ENCODE results near the gene MYLK.
"Not testable (repeated sequence)": the region's sequence is repeated elsewhere in the genome, so short reads cannot be mapped to it uniquely, and the experiment has no call there.

Gene MYLK

DNA sequence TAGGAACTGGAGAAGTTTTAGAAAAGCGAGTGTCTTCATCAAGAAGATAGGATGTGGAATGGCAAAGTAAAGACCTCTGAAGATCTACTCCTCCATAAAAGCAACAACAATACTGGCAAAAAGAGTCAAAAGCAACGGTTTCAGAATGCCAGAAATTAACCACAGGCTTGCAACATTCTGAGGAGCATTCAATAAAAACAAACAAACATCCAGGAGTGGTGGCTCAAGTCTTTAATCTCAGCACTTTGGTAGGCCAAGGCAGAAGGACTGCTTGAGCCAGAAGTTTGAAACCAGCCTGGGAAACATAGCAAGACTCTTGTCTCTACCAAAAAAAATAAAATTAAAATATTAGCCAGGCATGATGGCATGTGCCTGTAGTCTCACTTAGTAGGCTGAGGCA, 156.1 kb downstream of the MYLK start:
- no peak for DNase-seq (ENCODE audit: low read depth in 2 of 2, low spot score in 1 of 2)

DNA sequence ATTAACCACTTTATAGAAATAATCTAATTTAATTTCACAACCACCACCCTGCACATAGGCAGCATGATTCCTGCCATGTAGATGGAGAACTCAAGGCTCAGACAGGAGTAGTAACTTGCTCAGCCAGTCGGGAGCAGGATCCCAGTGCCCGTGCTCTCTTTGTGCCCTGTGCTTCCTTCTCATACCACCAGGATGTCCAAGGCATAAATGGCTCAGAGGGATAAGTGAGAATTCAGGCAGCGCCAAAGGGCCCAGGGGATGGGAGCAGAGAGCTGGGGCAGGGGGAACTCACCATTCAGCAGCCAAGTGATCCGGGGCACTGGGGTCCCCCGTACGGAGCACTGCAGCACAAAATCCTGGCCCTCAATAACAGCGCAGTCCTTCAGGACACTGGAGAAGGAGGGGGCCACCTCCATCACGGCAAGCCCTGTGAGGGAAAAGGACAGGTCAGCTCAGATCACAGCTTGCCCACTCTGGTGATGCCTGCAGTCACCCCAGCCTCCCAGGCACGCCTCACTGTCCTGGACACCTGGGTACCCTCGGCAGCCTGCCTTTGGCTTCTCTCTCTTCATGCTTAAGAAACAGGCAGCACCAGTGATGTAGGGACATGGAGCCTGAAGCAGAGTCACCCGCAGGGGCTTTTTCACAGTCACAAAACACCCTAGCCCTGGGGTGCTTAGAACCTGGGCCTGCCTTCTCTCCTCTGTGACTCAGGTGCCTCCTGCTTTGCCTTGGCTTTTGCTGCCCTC, 158.3 kb downstream of the MYLK start:
- no peak for DNase-seq (ENCODE audit: low read depth in 2 of 2, low spot score in 1 of 2)

DNA sequence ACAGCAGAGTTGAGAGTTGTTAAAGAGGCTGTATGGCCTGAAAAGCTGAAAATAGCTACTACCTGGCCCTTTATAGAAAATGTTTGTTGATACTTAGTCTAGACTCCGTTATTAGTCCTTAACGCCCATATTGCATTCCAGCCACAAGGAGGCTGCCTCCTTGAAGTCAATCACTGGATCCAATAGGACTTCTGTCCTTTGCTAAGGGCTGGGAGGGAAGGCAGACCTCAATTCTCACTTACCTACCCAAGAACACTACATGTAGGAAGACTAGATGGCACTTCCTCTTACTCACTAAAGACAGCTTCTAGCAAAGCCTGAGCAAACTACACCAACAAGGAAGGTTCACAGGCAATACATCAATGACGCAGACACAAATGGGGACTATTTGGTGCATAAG, 159.8 kb downstream of the MYLK start:
- DNase-seq (ENCODE audit: low read depth in 2 of 2, low spot score in 1 of 2): no peak

DNA sequence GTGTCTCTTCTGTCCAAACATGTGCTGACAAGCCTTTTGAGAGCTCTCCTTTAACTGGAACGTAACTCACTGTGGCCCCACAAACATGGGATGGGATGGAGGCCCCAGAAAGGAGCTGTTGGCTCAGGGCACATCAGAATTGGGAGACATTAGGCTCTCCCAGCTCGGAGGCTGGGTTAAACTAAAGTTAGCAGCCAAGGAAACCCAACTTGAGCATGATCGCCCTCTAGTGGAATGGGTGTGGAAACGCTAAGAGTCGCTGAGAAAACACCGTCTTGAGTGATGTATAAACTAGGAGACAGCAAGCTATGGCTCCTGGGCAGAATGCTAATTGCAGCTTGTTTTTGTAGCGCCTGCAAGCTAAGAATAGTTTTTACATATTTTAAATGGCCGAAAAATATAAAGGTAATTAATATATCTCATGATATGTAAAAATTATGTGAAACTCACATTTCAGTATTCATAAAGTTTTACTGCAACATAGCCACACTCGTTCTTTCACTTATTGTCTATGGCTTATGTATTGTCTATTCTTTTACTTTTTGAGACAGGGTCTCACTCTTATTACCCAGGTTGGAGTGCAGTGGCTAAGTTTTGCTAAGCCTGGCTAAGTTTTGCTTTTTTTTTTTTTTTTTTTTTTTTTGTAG, 160.5 kb downstream of the MYLK start:
- DNase-seq (ENCODE audit: low read depth in 2 of 2, low spot score in 1 of 2): peak in 1 of 2 donors; percentile 11

DNA sequence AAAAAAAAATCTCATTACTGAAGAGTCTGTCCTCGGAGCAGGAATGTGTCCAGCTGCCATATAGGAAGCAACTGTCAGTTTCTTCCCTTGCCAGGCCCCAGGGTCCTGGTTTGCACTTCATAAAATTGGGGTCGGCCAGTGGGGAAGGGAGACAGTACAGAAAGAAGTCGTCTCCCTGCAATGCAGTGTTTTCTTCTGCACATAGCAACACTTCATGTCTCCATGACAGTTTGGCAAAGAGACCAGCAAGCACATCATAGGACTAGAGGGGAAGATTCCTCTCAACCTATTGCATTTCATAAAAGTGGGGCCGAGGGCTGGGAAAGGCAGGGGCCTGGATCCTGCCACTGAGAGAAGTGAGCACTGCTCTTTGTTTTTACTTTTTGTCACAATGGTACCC, 161.1 kb downstream of the MYLK start:
- no peak for DNase-seq (ENCODE audit: low read depth in 2 of 2, low spot score in 1 of 2)

DNA sequence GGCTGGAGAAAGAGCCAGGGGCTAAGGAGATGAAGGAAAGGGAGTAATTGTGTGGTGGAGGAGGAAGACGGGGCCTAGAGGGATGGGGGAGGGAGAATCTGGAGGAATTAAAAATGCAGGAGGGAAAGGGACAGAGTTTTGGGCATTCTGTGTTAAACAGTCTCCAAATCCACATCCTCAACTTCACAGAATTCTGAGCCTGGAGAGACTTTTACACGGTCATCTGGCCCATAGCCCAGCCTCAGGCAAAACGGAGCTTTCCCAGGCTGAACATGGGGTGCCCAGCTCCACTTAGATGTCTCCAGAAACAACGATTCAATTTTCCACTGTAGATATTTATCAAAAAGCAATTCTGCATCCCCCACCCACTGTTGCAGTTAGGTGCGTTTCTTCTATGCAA, 161.7 kb downstream of the MYLK start:
- no peak for DNase-seq (ENCODE audit: low read depth in 2 of 2, low spot score in 1 of 2)

DNA sequence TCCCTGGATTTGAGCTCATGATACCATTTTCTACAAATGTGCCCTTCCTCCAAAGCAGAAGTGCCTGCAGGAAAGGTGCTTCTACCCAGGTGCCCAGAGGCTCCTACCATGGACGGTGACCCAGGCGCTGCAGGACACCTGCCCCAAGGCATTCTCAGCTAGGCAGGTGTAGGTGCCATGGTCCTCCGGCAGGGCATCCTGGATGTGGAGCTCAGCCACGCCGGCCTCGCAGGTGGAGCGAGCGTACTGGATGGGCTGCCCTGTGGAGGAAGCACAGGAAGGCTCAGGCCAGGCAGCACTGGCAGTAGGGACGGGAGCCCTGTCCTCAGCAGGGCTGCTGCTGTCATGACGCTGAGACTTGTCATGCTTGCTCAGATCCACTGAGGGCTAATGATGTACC, 162.1 kb downstream of the MYLK start:
- no peak for DNase-seq (ENCODE audit: low read depth in 2 of 2, low spot score in 1 of 2)

DNA sequence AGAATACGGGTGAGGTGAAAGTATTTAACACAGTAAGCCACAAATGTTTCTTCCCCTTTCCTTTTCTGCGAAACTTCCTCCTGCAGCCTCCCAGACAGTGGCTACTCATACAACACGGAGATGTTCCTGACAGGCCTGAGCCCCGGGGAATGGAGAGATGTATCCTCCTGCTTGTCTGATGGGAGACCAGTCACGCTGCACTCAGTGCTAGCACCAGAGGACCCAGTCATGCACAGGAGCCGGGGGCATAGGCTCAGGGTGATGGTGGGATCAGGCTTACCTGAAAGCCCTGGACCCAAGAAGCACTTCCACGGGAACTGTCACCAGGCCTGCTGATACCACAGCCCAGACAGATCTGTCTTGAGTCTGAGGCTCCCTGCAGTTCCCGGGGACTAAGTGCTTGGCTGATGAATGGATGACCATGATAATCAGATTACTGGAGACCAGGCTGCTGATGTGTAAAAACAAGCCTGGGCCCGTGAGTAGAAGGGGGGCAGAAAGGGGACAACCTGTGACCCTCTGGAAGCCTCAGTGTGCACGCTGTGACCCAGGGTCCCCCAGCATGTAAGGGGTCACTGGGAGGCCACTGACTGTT, 162.9 kb downstream of the MYLK start:
- not testable (repeated sequence) for DNase-seq (ENCODE audit: low read depth in 2 of 2, low spot score in 1 of 2)

DNA sequence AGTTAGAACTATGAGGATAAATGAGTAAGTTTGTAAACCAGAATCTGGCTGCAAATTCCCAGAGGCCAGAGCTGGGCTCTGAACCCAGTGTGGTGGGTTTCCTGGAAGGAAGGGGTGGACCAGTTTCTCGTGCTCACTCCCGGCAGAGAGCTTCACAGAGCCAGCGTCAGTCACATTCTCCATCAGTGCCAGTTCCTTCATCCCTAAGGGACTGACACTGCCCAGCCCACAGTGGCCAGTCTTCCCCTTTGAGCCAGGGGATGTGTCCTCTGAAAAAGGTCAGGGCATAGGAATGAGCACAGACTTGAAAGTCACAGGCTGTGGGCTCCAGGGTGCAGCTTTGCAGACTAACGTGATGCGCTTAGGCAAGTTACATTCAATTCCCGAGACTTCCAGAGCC, 163.5 kb downstream of the MYLK start:
- no peak for DNase-seq (ENCODE audit: low read depth in 2 of 2, low spot score in 1 of 2)

DNA sequence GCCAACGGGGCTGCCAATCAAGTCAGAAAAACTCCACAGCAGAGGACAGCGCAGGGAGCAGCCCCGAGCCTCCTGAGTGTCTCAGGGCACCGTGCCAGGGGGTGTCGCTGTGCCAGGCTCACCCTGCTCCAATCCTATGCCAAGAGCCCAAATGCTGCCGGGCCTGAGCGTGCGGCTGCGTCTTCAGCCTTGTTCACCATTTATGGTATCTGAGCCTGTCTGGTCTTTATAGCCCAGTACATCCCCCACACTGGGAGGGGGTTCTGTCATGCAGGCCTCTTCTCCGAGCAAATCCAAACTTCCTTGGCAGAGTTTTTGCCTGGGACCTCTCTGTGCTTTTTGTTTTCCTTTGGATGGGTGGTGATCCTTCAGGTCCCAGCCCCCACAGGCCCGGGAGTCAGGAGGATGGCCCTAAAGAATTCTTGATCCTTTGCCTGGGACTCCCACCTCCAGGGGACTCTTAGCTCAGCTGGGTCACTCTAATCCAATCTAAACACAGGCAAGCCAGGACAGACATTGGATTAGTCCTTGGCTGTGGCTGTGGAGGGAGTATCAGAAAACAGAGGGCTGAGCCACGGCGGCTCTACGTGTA, 164.2 kb downstream of the MYLK start:
- DNase-seq (ENCODE audit: low read depth in 2 of 2, low spot score in 1 of 2): no peak

DNA sequence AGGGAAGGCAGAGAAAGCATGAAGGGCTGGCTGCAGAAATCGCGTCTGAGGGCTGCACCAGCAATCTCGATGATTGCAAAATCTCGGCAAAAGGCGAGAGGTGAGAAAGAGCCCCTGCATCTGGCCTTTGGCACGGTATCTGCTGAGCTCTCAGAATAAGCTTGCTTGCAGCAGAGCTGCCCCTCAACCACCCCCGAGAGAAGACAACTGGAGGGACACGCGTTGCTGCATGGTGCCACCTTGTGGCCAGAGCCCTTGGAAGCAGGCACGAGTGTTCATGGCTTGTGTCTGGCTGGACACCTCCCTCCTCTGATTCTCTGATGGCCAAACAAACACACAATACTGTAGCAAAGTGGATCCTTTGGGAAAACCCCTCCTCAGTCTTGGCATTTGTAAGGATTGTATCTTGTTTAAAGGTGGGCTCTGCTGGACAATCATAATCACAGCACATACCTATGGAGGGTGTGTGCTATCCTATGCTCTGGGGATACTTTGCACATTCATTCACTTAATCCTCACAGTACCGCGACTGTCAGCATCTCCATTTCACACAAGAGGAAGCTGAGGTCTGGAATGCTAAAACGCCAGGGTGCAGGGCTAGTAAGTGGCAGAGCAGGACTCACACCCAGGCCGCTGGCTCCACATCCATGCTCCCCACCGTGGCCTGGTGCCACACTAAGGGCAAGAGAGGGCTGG, 164.9 kb downstream of the MYLK start:
- DNase-seq (ENCODE audit: low read depth in 2 of 2, low spot score in 1 of 2): not testable (repeated sequence)

DNA sequence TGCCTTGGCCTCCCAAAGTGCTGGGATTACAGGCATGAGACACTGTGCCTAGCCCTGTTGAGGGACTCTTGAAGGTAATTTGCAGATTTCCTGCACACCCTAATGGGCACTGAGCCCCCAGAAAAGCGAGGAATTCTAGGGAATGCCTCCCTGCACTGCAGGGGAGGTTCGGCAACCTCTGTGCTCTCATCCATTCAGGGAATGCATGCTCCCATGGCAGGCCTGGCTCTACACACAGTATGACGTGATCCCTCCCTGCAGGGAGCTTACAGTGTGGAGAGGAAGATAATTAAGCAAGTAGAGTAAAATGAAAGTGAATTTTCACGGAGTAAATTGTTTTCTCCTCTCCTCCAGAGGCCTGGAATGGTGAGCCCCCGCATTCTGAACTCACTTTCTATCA, 166.0 kb downstream of the MYLK start:
- no peak for DNase-seq (ENCODE audit: low read depth in 2 of 2, low spot score in 1 of 2)

DNA sequence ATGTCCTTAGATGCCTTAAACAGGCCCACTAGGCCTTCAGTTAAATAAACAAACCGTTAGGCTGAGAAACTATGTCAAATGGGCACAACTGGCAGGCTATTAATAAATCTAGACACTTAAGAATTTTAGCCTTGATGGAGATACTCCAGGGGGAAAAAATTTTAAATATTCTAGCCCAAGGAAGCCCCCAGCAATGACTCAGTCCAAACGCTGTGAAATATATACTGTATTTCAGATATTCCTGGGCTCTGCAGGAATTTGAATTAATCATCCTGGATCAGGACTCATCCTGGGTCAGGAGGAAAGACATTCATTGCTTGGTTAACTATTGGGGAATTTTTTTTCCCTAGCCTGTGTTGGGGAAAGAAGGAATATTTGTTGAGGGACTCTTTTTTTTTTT, 166.7 kb downstream of the MYLK start:
- DNase-seq (ENCODE audit: low read depth in 2 of 2, low spot score in 1 of 2): not testable (repeated sequence)

DNA sequence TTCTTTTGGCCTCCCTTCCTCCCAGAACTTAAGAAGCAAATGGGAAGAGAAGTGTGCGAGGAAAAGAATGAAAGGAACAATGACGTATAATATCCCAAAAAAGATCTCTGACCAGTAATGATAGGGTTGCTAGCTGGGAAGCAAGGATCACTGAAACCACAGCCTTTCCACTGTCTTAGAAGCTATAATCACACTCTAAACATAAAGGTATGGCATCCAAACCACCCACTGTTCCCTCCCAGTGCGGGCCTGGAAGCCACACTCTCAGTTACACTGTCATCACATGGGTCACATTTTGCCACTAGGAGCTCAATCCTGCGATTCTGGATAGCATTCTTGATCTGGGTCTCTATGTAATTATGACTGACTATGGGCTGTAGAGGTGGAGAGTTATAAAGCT, 167.7 kb downstream of the MYLK start:
- no peak for DNase-seq (ENCODE audit: low read depth in 2 of 2, low spot score in 1 of 2)

DNA sequence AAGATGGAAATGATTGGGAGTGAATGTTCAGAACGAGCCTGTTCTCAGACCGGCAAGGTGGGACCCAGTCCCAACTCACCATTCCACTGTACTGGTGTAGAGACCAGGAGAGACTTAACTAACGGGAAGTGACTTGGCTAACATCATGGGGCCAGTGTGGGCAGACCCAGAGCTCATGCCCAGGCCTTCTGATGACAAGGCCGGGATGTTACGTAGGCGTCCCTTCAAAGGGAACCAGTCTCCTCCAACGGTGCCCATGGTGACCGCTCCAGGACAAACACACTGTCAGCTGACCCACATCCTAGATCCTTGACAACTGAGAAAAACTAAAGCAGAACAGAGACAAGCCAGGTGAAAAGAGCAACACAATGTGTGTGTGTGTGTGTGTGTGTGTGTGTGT, 170.9 kb downstream of the MYLK start:
- no peak for DNase-seq (ENCODE audit: low read depth in 2 of 2, low spot score in 1 of 2)

DNA sequence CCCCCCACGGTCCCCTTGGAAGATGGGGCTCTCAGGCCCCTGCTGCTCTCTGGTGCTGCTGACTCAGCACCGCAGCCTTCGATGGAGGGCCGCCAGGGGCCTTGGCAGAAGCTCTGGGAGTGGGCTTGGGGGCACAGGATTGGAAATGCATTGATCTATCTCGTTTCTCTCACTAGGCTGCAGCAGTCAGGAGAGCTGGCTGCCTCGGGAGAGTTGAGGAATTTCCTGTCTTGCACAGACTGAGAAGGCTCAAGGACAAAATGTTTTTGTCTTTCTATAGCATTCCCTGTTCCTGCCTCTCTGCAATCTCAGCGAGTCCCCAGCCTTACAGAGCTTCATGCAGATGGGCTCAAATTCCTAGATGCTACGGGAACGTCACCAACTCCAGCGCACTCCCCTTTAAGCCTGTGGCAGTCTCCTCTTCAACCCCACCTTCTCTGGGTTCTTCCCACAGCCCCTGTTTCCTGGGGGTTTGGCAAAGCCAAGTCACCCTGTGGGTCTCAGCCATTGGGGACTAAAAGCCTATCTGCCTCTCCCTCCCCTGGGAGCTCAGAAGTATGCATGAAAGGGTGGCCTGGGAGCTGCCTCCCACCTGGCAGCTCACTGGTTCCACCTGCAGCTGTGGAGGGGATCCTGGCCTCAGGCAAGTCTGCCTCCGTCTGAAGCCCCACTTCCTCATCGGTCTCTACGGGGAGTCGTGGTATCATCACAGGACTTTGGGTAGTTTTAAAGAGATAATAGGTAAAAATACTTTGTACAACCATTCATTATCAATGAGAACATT, 171.9 kb downstream of the MYLK start:
- DNase-seq (ENCODE audit: low read depth in 2 of 2, low spot score in 1 of 2): no peak

DNA sequence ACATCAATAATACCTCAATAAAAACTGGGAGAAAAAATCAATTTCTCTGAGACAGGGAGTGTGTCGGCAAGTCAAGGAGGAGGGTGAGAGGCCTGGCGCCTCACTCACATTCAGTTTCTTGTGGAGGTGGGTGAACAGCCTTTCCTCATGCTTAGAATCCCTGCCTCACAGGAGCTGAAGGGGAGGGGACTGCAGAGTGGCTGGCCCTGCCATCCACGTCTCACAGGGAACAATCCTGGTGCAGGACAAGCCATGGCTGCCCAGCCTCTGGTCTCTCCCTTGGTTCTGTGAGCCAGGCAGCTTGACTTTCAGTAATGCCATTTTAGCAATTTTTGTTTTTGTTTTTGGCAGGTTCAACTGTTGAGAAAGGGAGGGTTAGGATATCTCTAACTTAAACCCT, 172.8 kb downstream of the MYLK start:
- no peak for DNase-seq (ENCODE audit: low read depth in 2 of 2, low spot score in 1 of 2)

DNA sequence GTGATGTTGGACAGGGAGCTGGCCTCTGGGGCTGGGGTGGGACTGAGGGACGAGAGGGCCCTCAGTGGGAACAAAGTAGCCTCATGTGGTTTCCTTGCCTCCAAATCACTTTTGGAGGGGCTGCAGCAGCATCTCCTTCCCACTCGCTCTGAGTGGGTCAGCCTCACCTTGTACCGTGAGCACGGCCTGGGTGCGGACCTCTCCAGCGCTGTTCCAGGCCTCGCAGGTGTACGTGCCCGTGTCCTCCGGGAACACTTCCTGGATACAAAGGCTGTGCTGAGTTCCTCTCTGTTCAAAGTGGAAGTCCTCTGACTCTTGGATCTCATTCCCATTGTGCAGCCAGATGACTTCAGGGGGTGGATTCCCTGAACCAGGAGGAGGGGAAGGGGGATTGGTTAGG, 175.6 kb downstream of the MYLK start:
- no peak for DNase-seq (ENCODE audit: low read depth in 2 of 2, low spot score in 1 of 2)

DNA sequence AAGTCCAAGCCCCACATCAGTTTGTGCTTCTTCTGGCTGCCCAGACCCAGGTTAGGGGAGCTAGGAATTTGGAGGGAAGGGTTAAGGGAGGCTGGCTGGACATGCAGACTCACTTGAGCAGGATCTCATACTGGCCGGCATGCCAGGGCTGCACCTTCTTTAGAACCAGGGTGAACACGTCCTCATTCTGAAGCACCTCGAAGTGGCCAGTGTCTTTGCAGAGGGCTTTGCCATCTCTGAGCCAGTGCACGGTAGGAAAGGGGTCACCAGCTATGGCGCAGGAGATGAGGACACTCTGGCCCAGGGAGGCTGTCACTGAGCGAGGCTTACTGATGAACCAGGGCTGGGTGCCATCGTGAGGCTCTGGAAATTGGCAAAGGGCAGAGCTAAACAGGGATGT, 176.5 kb downstream of the MYLK start:
- DNase-seq (ENCODE audit: low read depth in 2 of 2, low spot score in 1 of 2): not testable (repeated sequence)

DNA sequence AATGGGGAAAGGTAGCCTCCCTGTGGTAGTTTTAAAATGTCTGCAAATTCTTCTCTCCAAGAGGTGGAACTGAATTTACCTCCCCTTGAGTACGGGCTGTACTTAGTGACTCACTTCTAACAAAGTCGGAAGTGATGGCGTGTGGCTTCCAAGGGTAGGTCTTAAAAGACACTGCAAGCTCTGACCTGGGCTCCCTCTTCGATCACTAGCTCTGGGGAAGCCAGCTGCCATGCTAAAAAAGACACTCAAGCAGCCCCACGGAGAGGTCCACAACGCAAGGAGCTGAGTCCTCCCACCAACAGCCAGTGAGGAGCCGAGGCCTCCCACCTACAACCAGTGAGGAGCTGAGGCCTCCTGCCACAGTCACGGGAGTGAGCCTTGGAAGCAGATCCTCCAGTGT, 177.3 kb downstream of the MYLK start:
- no peak for DNase-seq (ENCODE audit: low read depth in 2 of 2, low spot score in 1 of 2)

Data from stimulated activated CD8-positive, alpha-beta memory T cell treated with anti-CD3 and anti-CD28 coated beads, Interleukin-4, amount 100 ng/mL, for 1 hour (primary cell).